ENCODE measurements around the gene MRPS27.

DNA sequence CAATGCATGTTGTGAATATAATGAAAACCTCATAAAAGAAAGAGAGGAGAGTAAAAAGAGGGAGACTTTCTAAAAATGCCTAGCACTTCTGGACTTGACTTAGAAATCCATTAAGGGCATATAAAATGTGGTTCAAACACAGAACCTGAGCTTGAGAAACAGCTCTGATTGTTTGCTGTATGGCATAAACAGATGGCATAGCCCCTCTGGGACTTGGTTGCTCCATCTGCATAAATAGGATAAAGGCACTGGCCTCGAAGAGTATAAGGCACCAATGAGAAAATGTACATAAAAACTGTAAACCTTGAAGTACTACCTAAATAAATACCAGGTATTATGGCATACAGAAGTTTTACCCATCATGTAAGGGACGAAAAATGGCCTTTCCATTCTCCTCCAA is 23.8 kb downstream of the MRPS27 start:
- no peak for TF ChIP-seq YY1 (IDR thresholded peaks at IDR 0.05; ENCODE audit: insufficient read depth, insufficient read length)
- TF ChIP-seq SUZ12 (IDR thresholded peaks at IDR 0.05; ENCODE audit: extremely low read depth, insufficient read depth, insufficient read length): no peak
- no peak for TF ChIP-seq ZNF274 (IDR thresholded peaks at IDR 0.05; ENCODE audit: low read depth, low read length)
